ENCODE measurements around the gene PTPRD. TPM values are rescaled to one million over a fixed set of nuclear protein-coding genes. Genes with fewer than 3 reads are reported as not detected.

Gene PTPRD
- total RNA-seq, 2 experiments from 2014 or later = 0.03 TPM; not detected in 1

GRCh38 chr9:8574846-8575245 is 2038.0 kb downstream of the PTPRD start:
- CTCF ChIA-PET (ENCODE audit: unreplicated experiment) = no interaction called here
- no peak overlapping the region for H3K27ac ChIP-seq (ENCODE audit: low read depth, low read length, poor library complexity, severe bottlenecking)
- DNase-seq (ENCODE audit: low spot score) = no peak
- no peaks in the 10 kb centered on the region for H3K36me3 ChIP-seq (ENCODE audit: insufficient read depth, low read length)
- no peaks in the 10 kb centered on the region for H3K4me1 ChIP-seq (ENCODE audit: insufficient read depth, low read length, poor library complexity, severe bottlenecking)
- H3K9me3 ChIP-seq (ENCODE audit: low read length) = no peaks in the 10 kb centered on the region
- no peak overlapping the region for H2AFZ ChIP-seq (ENCODE audit: low read length)
- TF ChIP-seq CTCF (conservative IDR thresholded peaks at IDR 0.05; ENCODE audit: low read length) (no peak), EZH2phosphoT487 (IDR thresholded peaks at IDR 0.05; ENCODE audit: borderline replicate concordance, low read depth, low read length) (no peak)
- no peaks in the 10 kb centered on the region for H3K79me2 ChIP-seq (ENCODE audit: insufficient read depth, low read depth, low read length)
- POLR2A ChIA-PET = interaction anchor here (1.0 kb wide), 1 partner anchor 687 kb away, joined by 3 read pairs; no protein-coding TSS in a partner anchor
- H3K4me3 ChIP-seq (ENCODE audit: low read depth, low read length, poor library complexity, severe bottlenecking) = no peak overlapping the region
- no peaks in the 10 kb centered on the region for H3K9me2 ChIP-seq (ENCODE audit: insufficient read depth, low read length)
- no peak overlapping the region for H3K4me2 ChIP-seq (ENCODE audit: low read length)
- intact Hi-C loops (cut with micrococcal nuclease; ENCODE audit: unreplicated experiment) = no loop called here
- H4K20me1 ChIP-seq (ENCODE audit: insufficient read depth, low read length) = no peaks in the 10 kb centered on the region
- BruUV-seq (replicated peaks) = no TSS peak

- no peak overlapping the region for H2AFZ ChIP-seq (ENCODE audit: low read length)
- H3K9me2 ChIP-seq (ENCODE audit: insufficient read depth, low read length) = no peaks in the 10 kb centered on the region
- intact Hi-C loops (cut with micrococcal nuclease; ENCODE audit: unreplicated experiment) = no loop called here
These were observed 2040.6 kb downstream of the PTPRD start for GRCh38 chr9:8572209-8572608.

More at GRCh38 chr9:8572209-8572608, 2040.6 kb downstream of the PTPRD start:
- Histone ChIP-seq H3K4me3 (ENCODE audit: low read depth, low read length, poor library complexity, severe bottlenecking) (no peak overlapping the region), H3K79me2 (ENCODE audit: insufficient read depth, low read depth, low read length) (no peaks in the 10 kb centered on the region), H3K36me3 (ENCODE audit: insufficient read depth, low read length) (no peaks in the 10 kb centered on the region), H3K9me3 (ENCODE audit: low read length) (no peaks in the 10 kb centered on the region), H3K4me1 (ENCODE audit: insufficient read depth, low read length, poor library complexity, severe bottlenecking) (no peaks in the 10 kb centered on the region), H3K27ac (ENCODE audit: low read depth, low read length, poor library complexity, severe bottlenecking) (no peak overlapping the region), H3K4me2 (ENCODE audit: low read length) (no peak overlapping the region), H4K20me1 (ENCODE audit: insufficient read depth, low read length) (no peaks in the 10 kb centered on the region)
- ChIA-PET POLR2A (interaction anchor here (0.6 kb wide), 1 partner anchor 16 kb away, joined by 3 read pairs; no protein-coding TSS in a partner anchor), CTCF (ENCODE audit: unreplicated experiment) (no interaction called here)
- TF ChIP-seq EZH2phosphoT487 (IDR thresholded peaks at IDR 0.05; ENCODE audit: borderline replicate concordance, low read depth, low read length) (no peak), CTCF (conservative IDR thresholded peaks at IDR 0.05; ENCODE audit: low read length) (no peak)
- BruUV-seq (replicated peaks) = no TSS peak
- DNase-seq (ENCODE audit: low spot score) = no peak

All from OCI-LY7 (cell line).